ENCODE measurements around the gene TADA2A.

DNA sequence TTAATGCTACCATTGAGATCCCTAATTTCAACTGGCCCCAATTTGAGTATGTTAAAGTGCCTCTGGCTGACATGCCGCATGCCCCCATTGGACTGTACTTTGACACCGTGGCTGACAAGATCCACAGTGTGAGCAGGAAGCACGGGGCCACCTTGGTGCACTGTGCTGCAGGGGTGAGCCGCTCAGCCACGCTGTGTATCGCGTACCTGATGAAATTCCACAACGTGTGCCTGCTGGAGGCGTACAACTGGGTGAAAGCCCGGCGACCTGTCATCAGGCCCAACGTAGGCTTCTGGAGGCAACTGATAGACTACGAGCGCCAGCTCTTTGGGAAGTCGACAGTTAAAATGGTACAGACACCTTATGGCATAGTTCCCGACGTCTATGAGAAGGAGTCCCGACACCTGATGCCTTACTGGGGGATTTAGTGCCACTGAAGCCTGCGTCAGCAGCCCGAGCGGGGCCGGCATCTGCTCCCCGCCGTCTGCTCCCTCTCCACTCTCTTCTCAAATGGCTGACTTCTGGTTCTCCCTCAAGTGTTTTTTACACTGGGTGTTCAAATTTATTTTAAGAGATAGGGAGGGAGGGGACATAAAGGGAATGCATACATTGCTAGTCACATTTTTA, 105.9 kb downstream of the TADA2A start:
- TF ChIP-seq, protein P1, sequence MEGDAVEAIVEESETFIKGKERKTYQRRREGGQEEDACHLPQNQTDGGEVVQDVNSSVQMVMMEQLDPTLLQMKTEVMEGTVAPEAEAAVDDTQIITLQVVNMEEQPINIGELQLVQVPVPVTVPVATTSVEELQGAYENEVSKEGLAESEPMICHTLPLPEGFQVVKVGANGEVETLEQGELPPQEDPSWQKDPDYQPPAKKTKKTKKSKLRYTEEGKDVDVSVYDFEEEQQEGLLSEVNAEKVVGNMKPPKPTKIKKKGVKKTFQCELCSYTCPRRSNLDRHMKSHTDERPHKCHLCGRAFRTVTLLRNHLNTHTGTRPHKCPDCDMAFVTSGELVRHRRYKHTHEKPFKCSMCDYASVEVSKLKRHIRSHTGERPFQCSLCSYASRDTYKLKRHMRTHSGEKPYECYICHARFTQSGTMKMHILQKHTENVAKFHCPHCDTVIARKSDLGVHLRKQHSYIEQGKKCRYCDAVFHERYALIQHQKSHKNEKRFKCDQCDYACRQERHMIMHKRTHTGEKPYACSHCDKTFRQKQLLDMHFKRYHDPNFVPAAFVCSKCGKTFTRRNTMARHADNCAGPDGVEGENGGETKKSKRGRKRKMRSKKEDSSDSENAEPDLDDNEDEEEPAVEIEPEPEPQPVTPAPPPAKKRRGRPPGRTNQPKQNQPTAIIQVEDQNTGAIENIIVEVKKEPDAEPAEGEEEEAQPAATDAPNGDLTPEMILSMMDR (IDR thresholded peaks at IDR 0.05), result no peak
- no peak for TF ChIP-seq POLR2AphosphoS5 (IDR thresholded peaks at IDR 0.05; ENCODE audit: low read depth, low read length)
- no peak for TF ChIP-seq SIN3A (IDR thresholded peaks at IDR 0.05; ENCODE audit: borderline replicate concordance, insufficient read depth, low read depth, low read length)
